ENCODE data around the gene UBQLN1. TPM values are rescaled to one million over a fixed set of nuclear protein-coding genes. Genes with fewer than 3 reads are reported as not detected.
A peak's percentile ranks its signal among the peaks of the same experiment; 100 is the strongest.

The UBQLN1 gene
- total RNA-seq, 4 donors from 2014 or later: 65.4 to 120 (median 78.5) TPM

DNA sequence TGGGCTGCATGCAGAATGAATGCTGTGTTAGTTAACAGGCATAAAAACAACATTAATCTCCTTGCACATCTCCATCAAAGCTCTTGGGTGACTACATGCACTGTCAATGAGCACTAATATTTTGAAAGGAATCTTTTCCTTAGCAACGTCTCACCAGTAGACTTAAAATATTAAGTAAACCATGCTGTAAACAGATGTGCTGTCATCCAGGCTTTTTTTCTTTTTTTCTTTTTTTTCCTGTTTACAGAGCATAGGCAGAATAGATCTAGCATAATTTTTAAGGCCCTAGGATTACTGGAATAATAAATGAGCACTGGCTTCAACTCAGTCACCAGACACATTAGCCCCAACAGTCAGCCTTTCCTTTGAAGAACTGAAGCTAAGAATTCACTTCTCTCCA lies 36.3 kb downstream of the UBQLN1 start:
- no peak for DNase-seq
- no peak overlapping the region for H3K4me3 ChIP-seq
- H3K36me3 ChIP-seq: peaks cover 0 to 88% (median 0%) of the 10 kb centered on the region in 3 donors
- WGBS, 2 donors: 43 to 59% methylated on average over 1 of the region's 1 CpG
- intact Hi-C loops (cut with DNase I): no loop called here
- no peaks in the 10 kb centered on the region for H3K9me3 ChIP-seq
- TF ChIP-seq, protein P1, sequence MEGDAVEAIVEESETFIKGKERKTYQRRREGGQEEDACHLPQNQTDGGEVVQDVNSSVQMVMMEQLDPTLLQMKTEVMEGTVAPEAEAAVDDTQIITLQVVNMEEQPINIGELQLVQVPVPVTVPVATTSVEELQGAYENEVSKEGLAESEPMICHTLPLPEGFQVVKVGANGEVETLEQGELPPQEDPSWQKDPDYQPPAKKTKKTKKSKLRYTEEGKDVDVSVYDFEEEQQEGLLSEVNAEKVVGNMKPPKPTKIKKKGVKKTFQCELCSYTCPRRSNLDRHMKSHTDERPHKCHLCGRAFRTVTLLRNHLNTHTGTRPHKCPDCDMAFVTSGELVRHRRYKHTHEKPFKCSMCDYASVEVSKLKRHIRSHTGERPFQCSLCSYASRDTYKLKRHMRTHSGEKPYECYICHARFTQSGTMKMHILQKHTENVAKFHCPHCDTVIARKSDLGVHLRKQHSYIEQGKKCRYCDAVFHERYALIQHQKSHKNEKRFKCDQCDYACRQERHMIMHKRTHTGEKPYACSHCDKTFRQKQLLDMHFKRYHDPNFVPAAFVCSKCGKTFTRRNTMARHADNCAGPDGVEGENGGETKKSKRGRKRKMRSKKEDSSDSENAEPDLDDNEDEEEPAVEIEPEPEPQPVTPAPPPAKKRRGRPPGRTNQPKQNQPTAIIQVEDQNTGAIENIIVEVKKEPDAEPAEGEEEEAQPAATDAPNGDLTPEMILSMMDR (IDR thresholded peaks at IDR 0.05): no peak
- no peaks in the 10 kb centered on the region for H3K27me3 ChIP-seq
- no peaks in the 10 kb centered on the region for H3K4me1 ChIP-seq
- H3K27ac ChIP-seq: no peak overlapping the region

DNA sequence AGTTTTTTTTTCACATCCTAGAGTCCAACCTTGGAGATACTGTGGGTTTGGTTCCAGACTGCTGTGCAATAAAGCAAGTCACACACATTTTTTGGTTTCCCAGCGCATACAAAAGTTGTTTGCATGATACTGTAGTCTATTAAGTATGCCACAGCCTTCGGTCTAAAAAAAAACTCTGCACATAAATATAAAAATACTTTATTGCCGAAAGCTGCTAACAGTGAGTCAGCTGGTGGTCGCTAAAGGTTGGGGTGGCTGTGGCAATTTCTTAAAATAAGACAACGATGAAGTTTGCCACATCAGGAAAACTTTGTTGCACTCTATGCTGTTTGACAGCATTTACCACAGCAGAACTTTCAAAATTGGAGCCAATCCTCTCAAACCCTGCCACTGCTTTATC lies 37.4 kb downstream of the UBQLN1 start:
- WGBS, 2 donors: 79 to 95% methylated on average over 5 of the region's 5 CpGs
- Histone ChIP-seq H3K9me3 (no peaks in the 10 kb centered on the region), H3K4me1 (no peaks in the 10 kb centered on the region), H3K36me3 (peaks cover 0 to 86% (median 0%) of the 10 kb centered on the region in 3 donors), H3K27ac (no peak overlapping the region), H3K27me3 (no peaks in the 10 kb centered on the region), H3K4me3 (no peak overlapping the region)
- no peak for DNase-seq
- intact Hi-C loops (cut with DNase I): no loop called here
- TF ChIP-seq, protein P1 (IDR thresholded peaks at IDR 0.05): no peak
- no peak for TF ChIP-seq POLR2A (IDR thresholded peaks at IDR 0.05)

DNA sequence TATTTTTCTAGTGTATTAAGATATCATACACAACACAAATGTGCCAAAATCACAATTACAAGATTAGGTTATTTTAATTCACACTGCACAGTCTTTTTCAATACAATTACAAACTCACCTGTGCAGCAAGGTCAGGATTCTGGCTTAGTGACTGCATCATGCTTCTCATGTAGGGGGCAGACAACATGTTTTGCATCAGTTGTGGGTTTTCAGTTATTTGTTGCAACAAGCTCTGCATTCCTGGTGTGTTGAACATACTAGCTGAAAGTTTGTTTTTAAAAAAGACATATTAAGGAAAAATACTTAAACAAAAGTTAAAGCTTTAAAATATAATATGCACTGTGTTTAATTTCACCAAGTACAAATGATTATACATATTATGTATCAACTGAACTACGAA lies 38.7 kb downstream of the UBQLN1 start:
- H3K9me3 ChIP-seq: no peaks in the 10 kb centered on the region
- no peaks in the 10 kb centered on the region for H3K27me3 ChIP-seq
- H3K4me1 ChIP-seq: no peaks in the 10 kb centered on the region
- intact Hi-C loops (cut with DNase I): no loop called here
- no peak overlapping the region for H3K27ac ChIP-seq
- WGBS, 2 donors: 95 to 100% methylated on average over 1 of the region's 1 CpG
- no peak overlapping the region for H3K4me3 ChIP-seq
- no peak for DNase-seq
- H3K36me3 ChIP-seq: peaks cover 0 to 89% (median 0%) of the 10 kb centered on the region in 3 donors
- TF ChIP-seq POLR2A (IDR thresholded peaks at IDR 0.05): no peak
- TF ChIP-seq, protein P1 (IDR thresholded peaks at IDR 0.05): no peak

DNA sequence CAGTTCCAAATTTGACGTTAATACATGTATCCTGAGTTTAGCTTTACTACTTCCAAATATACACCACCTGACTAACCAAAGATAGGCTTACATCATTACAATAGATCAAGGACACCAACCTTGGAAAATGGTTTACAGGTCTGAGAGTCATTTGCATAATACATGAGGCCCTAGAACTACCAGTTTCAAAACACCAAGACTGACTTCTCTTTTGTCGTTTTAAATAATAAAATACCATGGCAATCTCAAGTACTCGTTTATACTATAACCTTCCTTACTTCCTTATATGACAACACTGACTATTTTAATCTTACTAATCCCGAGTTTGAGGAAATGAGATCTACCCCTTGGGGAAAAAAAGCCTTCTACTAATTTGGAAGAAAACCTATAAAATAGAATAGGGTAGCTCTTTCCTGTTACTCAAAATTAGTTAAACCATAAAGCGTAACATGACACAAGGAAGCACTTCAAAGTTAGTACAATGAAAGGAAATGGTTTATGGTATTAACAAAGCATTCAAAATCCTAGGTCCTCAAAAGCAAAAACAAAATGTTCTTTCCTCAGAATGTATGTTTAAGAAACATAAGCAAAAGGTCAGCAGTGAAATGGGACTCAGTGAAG lies 42.1 kb downstream of the UBQLN1 start:
- peaks cover 0 to 89% (median 28%) of the 10 kb centered on the region in 3 donors for H3K36me3 ChIP-seq
- TF ChIP-seq POLR2A (IDR thresholded peaks at IDR 0.05): no peak
- 31 to 45% methylated on average over 5 of the region's 5 CpGs for WGBS, 2 donors

DNA sequence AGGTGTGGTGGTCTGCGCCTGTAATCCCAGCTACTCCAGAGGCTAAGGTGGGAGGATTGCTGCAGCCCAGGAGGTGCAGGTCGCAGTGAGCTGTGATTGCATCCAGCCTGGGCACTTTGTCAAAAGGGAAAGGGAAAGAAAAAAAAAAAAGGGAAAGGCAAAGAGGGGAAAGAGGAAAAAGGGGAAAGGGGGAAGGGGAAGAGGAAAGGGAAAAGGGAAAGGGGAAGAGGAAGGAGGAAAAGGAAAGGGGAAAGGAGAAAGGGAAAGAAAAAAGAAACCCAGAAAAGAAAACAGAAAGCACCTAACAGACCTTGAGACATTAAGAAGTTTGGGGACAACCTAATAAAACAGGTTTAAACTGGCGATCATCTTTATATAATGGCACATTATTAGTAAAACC lies 44.8 kb downstream of the UBQLN1 start:
- 96 to 98% methylated on average over 3 of the region's 3 CpGs for WGBS, 2 donors
- H3K36me3 ChIP-seq: peaks cover 0 to 89% (median 32%) of the 10 kb centered on the region in 3 donors
- no peak for DNase-seq
- no peak overlapping the region for H3K27ac ChIP-seq
- H3K4me3 ChIP-seq: no peak overlapping the region
- intact Hi-C loops (cut with DNase I): no loop called here
- H3K9me3 ChIP-seq: no peaks in the 10 kb centered on the region
- no peak for TF ChIP-seq POLR2A (IDR thresholded peaks at IDR 0.05)
- TF ChIP-seq, protein P1 (IDR thresholded peaks at IDR 0.05): no peak
- H3K4me1 ChIP-seq: no peaks in the 10 kb centered on the region
- no peaks in the 10 kb centered on the region for H3K27me3 ChIP-seq

More for the DNA sequence above, 42.1 kb downstream of the UBQLN1 start:
- intact Hi-C loops (cut with DNase I): no loop called here
- Histone ChIP-seq H3K27me3 (no peaks in the 10 kb centered on the region), H3K4me3 (no peak overlapping the region), H3K4me1 (no peaks in the 10 kb centered on the region), H3K9me3 (no peaks in the 10 kb centered on the region), H3K27ac (peak overlapping the region in 2 of 4 donors; percentile 11 to 38)
- no peak for DNase-seq

DNA sequence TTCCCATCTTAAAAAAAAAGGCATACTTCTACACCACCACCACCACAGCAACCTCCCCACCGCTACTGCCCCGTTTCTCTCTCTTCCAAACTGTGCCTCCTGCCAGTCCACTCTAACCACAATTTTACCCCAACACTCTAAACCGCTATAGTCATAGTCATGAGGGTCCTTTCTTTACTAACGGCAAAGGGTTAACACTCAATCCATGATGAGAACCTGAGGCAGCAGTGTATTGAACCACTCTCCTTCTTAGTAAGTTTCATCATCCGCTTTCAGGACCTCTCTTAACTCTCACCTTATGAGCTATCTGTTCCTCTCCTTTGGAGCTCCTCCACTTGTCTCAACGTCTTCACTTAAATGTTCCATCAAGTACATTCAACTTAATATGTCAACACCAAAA lies 50.8 kb downstream of the UBQLN1 start:
- Histone ChIP-seq H3K27ac (no peak overlapping the region), H3K4me1 (no peaks in the 10 kb centered on the region), H3K4me3 (no peak overlapping the region), H3K9me3 (no peaks in the 10 kb centered on the region), H3K36me3 (peaks cover 1 to 100% (median 21%) of the 10 kb centered on the region in 3 donors), H3K27me3 (no peaks in the 10 kb centered on the region)
- no peak for DNase-seq
- TF ChIP-seq, protein P1 (IDR thresholded peaks at IDR 0.05): no peak
- TF ChIP-seq POLR2A (IDR thresholded peaks at IDR 0.05): no peak
- intact Hi-C loops (cut with DNase I): no loop called here
- 69 to 82% methylated on average over 6 of the region's 6 CpGs for WGBS, 2 donors
